Neural cell (in vitro differentiated cells): Measurements from ENCODE around the gene RALGPS2. TPM values are rescaled to one million over a fixed set of nuclear protein-coding genes. Genes with fewer than 3 reads are reported as not detected.
"Not testable (repeated sequence)": the region's sequence is repeated elsewhere in the genome, so short reads cannot be mapped to it uniquely, and the experiment has no call there.

Experiments
- H2AFZ ChIP-seq: fragments of 200-600, 300-800 bp; sonication (generic), shearing (Covaris generic); 2 replicates; pipeline ENCODE4 v1.6.0; 2014; ENCODE audit warnings: low read depth, mild to moderate bottlenecking, antibody characterized with exemption, low read length, moderate library complexity
- H3F3A ChIP-seq: fragments of 200-600 bp; shearing (Covaris generic); 2 replicates; pipeline ENCODE4 v1.6.1; 2016; ENCODE audit warnings: mild to moderate bottlenecking, moderate library complexity, mixed read lengths, antibody characterized with exemption, low read length; ENCODE audit not compliant: insufficient read depth, poor library complexity, severe bottlenecking
- H3K27ac ChIP-seq: fragments of 200-600, 300-800 bp; sonication (generic), shearing (Covaris generic); 2 replicates; pipeline ENCODE4 v1.5.1; 2014; ENCODE audit warnings: mild to moderate bottlenecking, low read length, moderate library complexity
- H3K27me3 ChIP-seq: fragments of 300-800, 200-600 bp; sonication (generic), shearing (Covaris generic); 2 replicates; pipeline ENCODE4 v1.6.0; 2014; ENCODE audit warnings: mild to moderate bottlenecking, low read depth, low read length, moderate library complexity; ENCODE audit not compliant: insufficient read depth
- H3K36me3 ChIP-seq: fragments of 300-800, 200-600 bp; sonication (generic), shearing (Covaris generic); 2 replicates; pipeline ENCODE4 v1.5.1; 2014; ENCODE audit warnings: mild to moderate bottlenecking, antibody characterized with exemption, low read length, moderate library complexity; ENCODE audit not compliant: insufficient read depth
- H3K4me2 ChIP-seq: fragments of 300-800, 200-600 bp; sonication (generic), shearing (Covaris generic); 2 replicates; pipeline ENCODE4 v1.6.0; 2014; ENCODE audit warnings: mild to moderate bottlenecking, low read length
- H3K4me3 ChIP-seq: fragments of 300-800, 200-600 bp; sonication (generic), shearing (Covaris generic); 2 replicates; pipeline ENCODE4 v1.5.1; 2014; ENCODE audit warnings: mild to moderate bottlenecking, low read length, moderate library complexity
- H3K79me2 ChIP-seq: fragments of 200-600 bp; shearing (Covaris generic); replicated peaks from 2 replicates; pipeline ENCODE4 v1.6.0; 2014; ENCODE audit warnings: mild to moderate bottlenecking, low read length, moderate library complexity; ENCODE audit not compliant: insufficient read depth
- H3K9ac ChIP-seq: fragments of 300-800, 200-600 bp; sonication (generic), shearing (Covaris generic); 2 replicates; pipeline ENCODE4 v1.6.1; 2016; ENCODE audit warnings: mild to moderate bottlenecking, low read length, mixed read lengths
- H3K9me2 ChIP-seq: fragments of 200-600 bp; shearing (Covaris generic); 2 replicates; pipeline ENCODE4 v1.6.1; 2016; ENCODE audit warnings: mild to moderate bottlenecking, low read length, mixed read lengths; ENCODE audit not compliant: insufficient read depth
- H3K9me3 ChIP-seq: fragments of 200-600, 300-800 bp; sonication (generic), shearing (Covaris generic); 2 replicates; pipeline ENCODE4 v1.6.1; 2016; ENCODE audit warnings: mild to moderate bottlenecking, mixed run types, low read length, moderate library complexity, mixed read lengths
- H4K20me1 ChIP-seq: fragments of 200-600 bp; shearing (Covaris generic); 2 replicates; pipeline ENCODE4 v1.6.1; 2016; ENCODE audit warnings: mild to moderate bottlenecking, mixed run types; ENCODE audit not compliant: insufficient read depth
- CTCF ChIP-seq: fragments of 450-650 bp; IDR thresholded peaks from 2 replicates; pipeline ENCODE4 v1.5.1; 2014; ENCODE audit warnings: antibody characterized with exemption, mild to moderate bottlenecking, moderate library complexity; ENCODE audit not compliant: poor library complexity, severe bottlenecking
- EP300 ChIP-seq: fragments of 450-650 bp; conservative IDR thresholded peaks from 2 replicates; pipeline ENCODE4 v1.6.1; 2014; ENCODE audit warnings: antibody characterized with exemption, mild to moderate bottlenecking, moderate library complexity; ENCODE audit not compliant: poor library complexity, severe bottlenecking
- EZH2 ChIP-seq: fragments of 200-600, 300-800 bp; shearing (Covaris generic), sonication (generic); IDR thresholded peaks from 2 replicates; pipeline ENCODE4 v1.6.1; 2014; ENCODE audit warnings: antibody characterized with exemption, low read length, borderline replicate concordance, mild to moderate bottlenecking; ENCODE audit not compliant: insufficient read depth, poor library complexity, severe bottlenecking
- MXI1 ChIP-seq: fragments of 450-650 bp; conservative IDR thresholded peaks from 2 replicates; pipeline ENCODE4 v1.6.1; 2014; ENCODE audit warnings: antibody characterized with exemption, mild to moderate bottlenecking; ENCODE audit not compliant: poor library complexity, severe bottlenecking
- POLR2AphosphoS5 ChIP-seq: IDR thresholded peaks from 2 replicates; pipeline ENCODE4 v1.6.1; 2012
- RAD21 ChIP-seq: fragments of 450-650 bp; conservative IDR thresholded peaks from 2 replicates; pipeline ENCODE4 v1.6.1; 2014; ENCODE audit warnings: antibody characterized with exemption, mild to moderate bottlenecking, moderate library complexity
- REST ChIP-seq: IDR thresholded peaks from 2 replicates; pipeline ENCODE4 v1.6.1; 2012; ENCODE audit warnings: borderline replicate concordance
- SMC3 ChIP-seq: fragments of 450-650 bp; conservative IDR thresholded peaks from 2 replicates; pipeline ENCODE4 v1.6.1; 2014; ENCODE audit warnings: antibody characterized with exemption, mild to moderate bottlenecking, moderate library complexity; ENCODE audit not compliant: poor library complexity
- TAF1 ChIP-seq: IDR thresholded peaks from 2 replicates; pipeline ENCODE4 v1.6.1; 2012; ENCODE audit warnings: low read depth
- polyA plus RNA-seq: library from polyadenylated mRNA; depleted of rRNA; stranded (reverse); fragments of >200 nt; gene quantifications from 2 replicates; pipeline ENCODE4 v1.2.3, GENCODE V29; 2014

RALGPS2 gene
- polyA plus RNA-seq, 1 donor from 2014 or later, result 26.6 TPM

GRCh38 chr1:178743801-178744200 lies 18.8 kb downstream of the RALGPS2 start (continued):
- no peak for TF ChIP-seq EP300
- no peak for TF ChIP-seq TAF1

GRCh38 chr1:178745260-178745659 lies 20.2 kb downstream of the RALGPS2 start:
- Histone ChIP-seq H3K4me3 (no peak overlapping the region), H2AFZ (no peak overlapping the region), H3K9ac (no peak overlapping the region), H3K27ac (no peak overlapping the region), H3K4me2 (no peak overlapping the region), H3F3A (no peaks in the 10 kb centered on the region), H3K36me3 (no peaks in the 10 kb centered on the region), H3K9me2 (no peaks in the 10 kb centered on the region), H3K27me3 (no peaks in the 10 kb centered on the region), H3K79me2 (no peaks in the 10 kb centered on the region), H4K20me1 (no peaks in the 10 kb centered on the region), H3K9me3 (peaks cover 3% of the 10 kb centered on the region)
- TF ChIP-seq REST (no peak), EZH2 (no peak), TAF1 (no peak), EP300 (no peak), SMC3 (no peak), POLR2AphosphoS5 (no peak), CTCF (no peak), RAD21 (no peak), MXI1 (no peak)

GRCh38 chr1:178746345-178746744 lies 21.3 kb downstream of the RALGPS2 start:
- no peak overlapping the region for H3K4me2 ChIP-seq
- H3K4me3 ChIP-seq, result no peak overlapping the region
- no peaks in the 10 kb centered on the region for H3F3A ChIP-seq
- H4K20me1 ChIP-seq, result no peaks in the 10 kb centered on the region
- no peaks in the 10 kb centered on the region for H3K36me3 ChIP-seq
- no peak overlapping the region for H3K27ac ChIP-seq
- no peak for TF ChIP-seq CTCF
- no peaks in the 10 kb centered on the region for H3K27me3 ChIP-seq
- H3K9ac ChIP-seq, result no peak overlapping the region
- H3K79me2 ChIP-seq, result no peaks in the 10 kb centered on the region
- H3K9me3 ChIP-seq, result peaks cover 3% of the 10 kb centered on the region
- H3K9me2 ChIP-seq, result no peaks in the 10 kb centered on the region
- H2AFZ ChIP-seq, result no peak overlapping the region

- H3K36me3 ChIP-seq, H3K9me2 ChIP-seq, H4K20me1 ChIP-seq, H2AFZ ChIP-seq, H3F3A ChIP-seq, H3K4me2 ChIP-seq, H3K4me3 ChIP-seq, H3K9me3 ChIP-seq, H3K27me3 ChIP-seq, H3K9ac ChIP-seq, H3K79me2 ChIP-seq, H3K27ac ChIP-seq: not testable (repeated sequence)
Measured at GRCh38 chr1:178747361-178747760, 22.3 kb downstream of the RALGPS2 start.
